PC-3 (cell line): ENCODE results near the gene GPC3. TPM values are rescaled to one million over a fixed set of nuclear protein-coding genes. Genes with fewer than 3 reads are reported as not detected.

Source experiments
- ATAC-seq: fragments of 200-7000 bp; cut with Tn5 transposase; 2 replicates; pipeline ENCODE4 v1.9.1; 2020; ENCODE audit warnings: mild to moderate bottlenecking, moderate library complexity
- BruUV-seq: library from RNA; stranded (reverse); fragments of 400-500 nt; replicated peaks from 2 replicates; lab custom pipeline; 2021; lab: Mats Ljungman, UMichigan
- CTCF ChIA-PET: fragments of 300-600 bp; sonication (Branson Sonifier 250); formaldehyde crosslinking; loops from one replicate; lab custom pipeline; 2022; ENCODE audit warnings: antibody characterized with exemption; lab: Charles Lee
- POLR2A ChIA-PET: fragments of 300-600 bp; sonication (Branson Sonifier 250); formaldehyde crosslinking; loops from one replicate; lab custom pipeline; 2022; ENCODE audit warnings: antibody characterized with exemption; ENCODE audit not compliant: unreplicated experiment; lab: Charles Lee
- DNase-seq: peaks from one replicate; pipeline ENCODE4 v3.0.0-alpha.2; 2015
- H2AFZ ChIP-seq: fragments of 300-600 bp; sonication (generic); 2 replicates; pipeline ENCODE4 v1.6.0; 2016; ENCODE audit warnings: antibody characterized with exemption, low read length
- H3F3A ChIP-seq: fragments of 300-600 bp; sonication (generic); one replicate; pipeline ENCODE4 v1.6.0; 2017; ENCODE audit warnings: antibody characterized with exemption, low read length, control low read depth, mild to moderate bottlenecking; ENCODE audit not compliant: unreplicated experiment
- H3K27ac ChIP-seq: fragments of 300-600 bp; sonication (generic); 2 replicates; pipeline ENCODE4 v1.5.1; 2016; ENCODE audit warnings: mild to moderate bottlenecking, low read length
- H3K27me3 ChIP-seq: fragments of 300-600 bp; sonication (generic); 2 replicates; pipeline ENCODE4 v1.6.1; 2016; ENCODE audit warnings: low read length, mixed read lengths
- H3K36me3 ChIP-seq: fragments of 300-600 bp; sonication (generic); 2 replicates; pipeline ENCODE4 v1.6.1; 2016; ENCODE audit warnings: low read depth, mixed run types, low read length, mixed read lengths
- H3K4me1 ChIP-seq: fragments of 300-600 bp; sonication (generic); 2 replicates; pipeline ENCODE4 v1.5.1; 2016; ENCODE audit warnings: low read length; ENCODE audit not compliant: insufficient read depth
- H3K4me2 ChIP-seq: fragments of 300-600 bp; sonication (generic); 2 replicates; pipeline ENCODE4 v1.6.0; 2016; ENCODE audit warnings: low read length
- H3K4me3 ChIP-seq: fragments of 300-600 bp; sonication (generic); 2 replicates; pipeline ENCODE4 v1.5.1; 2016; ENCODE audit warnings: mild to moderate bottlenecking, low read length, mixed read lengths
- H3K79me2 ChIP-seq: fragments of 300-600 bp; sonication (generic); 2 replicates; pipeline ENCODE4 v1.6.1; 2017; ENCODE audit warnings: low read length, mixed read lengths
- H3K9ac ChIP-seq: fragments of 300-600 bp; sonication (generic); 2 replicates; pipeline ENCODE4 v1.6.0; 2016; ENCODE audit warnings: mild to moderate bottlenecking, low read length
- H3K9me2 ChIP-seq: fragments of 300-600 bp; sonication (generic); replicated peaks from 2 replicates; pipeline ENCODE4 v1.6.1; 2016; ENCODE audit warnings: mixed run types, low read length, mixed read lengths
- H3K9me3 ChIP-seq: fragments of 300-600 bp; sonication (generic); 2 replicates; pipeline ENCODE4 v1.6.1; 2016; ENCODE audit warnings: low read length, mixed read lengths
- H4K20me1 ChIP-seq: fragments of 300-600 bp; sonication (generic); 2 replicates; pipeline ENCODE4 v1.6.1; 2016; ENCODE audit warnings: low read length, mixed read lengths
- EZH2 ChIP-seq: fragments of 300-600 bp; sonication (generic); IDR thresholded peaks from one replicate; pipeline ENCODE4 v1.6.1; 2017; ENCODE audit warnings: antibody characterized with exemption, mild to moderate bottlenecking, low read length; ENCODE audit not compliant: unreplicated experiment
- EZH2phosphoT487 ChIP-seq: fragments of 300-600 bp; sonication (generic); IDR thresholded peaks from 2 replicates; pipeline ENCODE4 v1.6.1; 2018; ENCODE audit warnings: mild to moderate bottlenecking, antibody characterized with exemption, low read length, borderline replicate concordance
- intact Hi-C: fragments of 100-400 bp; cut with micrococcal nuclease; formaldehyde crosslinking; loops from 2 replicates; pipeline ENCODE4 v1.9.0; 2023
- total RNA-seq: library from RNA; depleted of rRNA; stranded (reverse); fragments of >200 nt; gene quantifications from 2 replicates; pipeline ENCODE4 v1.2.3, GENCODE V29; 2014
- TF ChIP-seq, protein P1 (sequence below): fragments of 300-600 bp; sonication (generic); conservative IDR thresholded peaks from 2 replicates; pipeline ENCODE4 v1.5.1; 2017; ENCODE audit warnings: antibody characterized with exemption, low read depth, mild to moderate bottlenecking, low read length

GPC3 gene
- total RNA-seq, 1 experiment from 2014 or later = not detected

DNA sequence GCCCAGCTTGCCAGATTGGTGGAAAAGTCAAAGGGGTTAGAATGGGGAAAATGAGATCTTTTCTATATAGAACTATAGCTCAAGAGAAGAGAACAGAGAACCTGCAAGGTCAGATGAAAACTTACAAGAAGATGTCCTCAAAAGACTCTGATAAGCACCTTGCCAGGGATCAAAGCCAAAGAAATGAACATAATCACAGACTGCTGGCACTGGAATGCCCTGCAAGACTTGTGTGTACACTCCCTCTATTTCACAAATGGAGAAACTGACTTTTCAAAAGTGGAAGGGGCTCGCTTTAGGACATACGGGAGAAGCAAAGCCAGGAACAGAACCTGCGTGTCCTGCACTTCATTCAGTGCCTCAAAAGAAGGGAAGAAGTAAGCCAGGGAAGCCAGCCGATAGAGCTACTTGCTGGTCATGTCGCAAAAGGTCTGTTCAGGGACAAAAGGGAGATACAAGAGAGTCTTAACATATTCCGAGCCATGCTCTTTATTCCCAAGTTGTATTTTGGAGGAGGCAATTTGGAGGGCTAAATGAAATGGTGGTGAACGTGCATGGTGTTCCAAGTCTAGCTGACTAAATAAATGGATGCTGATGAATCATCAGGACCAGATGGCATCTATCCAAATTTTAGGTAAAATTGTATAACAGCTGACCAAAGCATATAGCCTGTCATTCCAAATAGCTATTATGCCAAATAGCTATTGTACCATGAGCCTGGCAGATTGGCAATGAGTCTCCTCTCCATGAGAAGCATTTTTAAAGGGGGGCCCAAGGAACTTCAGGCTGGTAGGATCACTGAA is 394.5 kb downstream of the GPC3 start:
- Histone ChIP-seq H3K79me2 (no peaks in the 10 kb centered on the region), H3K27ac (no peak overlapping the region), H3K4me1 (no peaks in the 10 kb centered on the region), H3K4me2 (no peak overlapping the region), H3K36me3 (no peaks in the 10 kb centered on the region), H3F3A (no peaks in the 10 kb centered on the region), H3K4me3 (no peak overlapping the region), H3K9ac (no peak overlapping the region), H2AFZ (no peak overlapping the region), H3K27me3 (no peaks in the 10 kb centered on the region), H4K20me1 (no peaks in the 10 kb centered on the region), H3K9me2 (no peaks in the 10 kb centered on the region), H3K9me3 (no peaks in the 10 kb centered on the region)
- ChIA-PET POLR2A (no interaction called here), CTCF (no interaction called here)
- intact Hi-C loops = no loop called here
- no TSS peak for BruUV-seq
- DNase-seq (peak; percentile 62), ATAC-seq (no peak)
- TF ChIP-seq EZH2phosphoT487 (no peak), EZH2 (no peak)
- TF ChIP-seq, protein P1, sequence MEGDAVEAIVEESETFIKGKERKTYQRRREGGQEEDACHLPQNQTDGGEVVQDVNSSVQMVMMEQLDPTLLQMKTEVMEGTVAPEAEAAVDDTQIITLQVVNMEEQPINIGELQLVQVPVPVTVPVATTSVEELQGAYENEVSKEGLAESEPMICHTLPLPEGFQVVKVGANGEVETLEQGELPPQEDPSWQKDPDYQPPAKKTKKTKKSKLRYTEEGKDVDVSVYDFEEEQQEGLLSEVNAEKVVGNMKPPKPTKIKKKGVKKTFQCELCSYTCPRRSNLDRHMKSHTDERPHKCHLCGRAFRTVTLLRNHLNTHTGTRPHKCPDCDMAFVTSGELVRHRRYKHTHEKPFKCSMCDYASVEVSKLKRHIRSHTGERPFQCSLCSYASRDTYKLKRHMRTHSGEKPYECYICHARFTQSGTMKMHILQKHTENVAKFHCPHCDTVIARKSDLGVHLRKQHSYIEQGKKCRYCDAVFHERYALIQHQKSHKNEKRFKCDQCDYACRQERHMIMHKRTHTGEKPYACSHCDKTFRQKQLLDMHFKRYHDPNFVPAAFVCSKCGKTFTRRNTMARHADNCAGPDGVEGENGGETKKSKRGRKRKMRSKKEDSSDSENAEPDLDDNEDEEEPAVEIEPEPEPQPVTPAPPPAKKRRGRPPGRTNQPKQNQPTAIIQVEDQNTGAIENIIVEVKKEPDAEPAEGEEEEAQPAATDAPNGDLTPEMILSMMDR = no peak

- CTCF ChIA-PET = no interaction called here
- intact Hi-C loops = no loop called here
- no peaks in the 10 kb centered on the region for H3K9me2 ChIP-seq
- H3K27ac ChIP-seq = no peak overlapping the region
- no peak overlapping the region for H3K9ac ChIP-seq
- no peak overlapping the region for H3K4me3 ChIP-seq
- TF ChIP-seq, protein P1 = no peak
- TF ChIP-seq EZH2phosphoT487 (no peak), EZH2 (no peak)
- DNase-seq (no peak), ATAC-seq (no peak)
- H3K79me2 ChIP-seq = no peaks in the 10 kb centered on the region
- H3K4me2 ChIP-seq = no peak overlapping the region
- H3K27me3 ChIP-seq = no peaks in the 10 kb centered on the region
- H3K9me3 ChIP-seq = no peaks in the 10 kb centered on the region
- H4K20me1 ChIP-seq = no peaks in the 10 kb centered on the region
- no peaks in the 10 kb centered on the region for H3F3A ChIP-seq
- H2AFZ ChIP-seq = no peak overlapping the region
- BruUV-seq = no TSS peak
- no peaks in the 10 kb centered on the region for H3K36me3 ChIP-seq
- H3K4me1 ChIP-seq = no peaks in the 10 kb centered on the region
- POLR2A ChIA-PET = no interaction called here
Observed at GRCh38 chrX:133588827-133589226, 396.6 kb downstream of the GPC3 start.

DNA sequence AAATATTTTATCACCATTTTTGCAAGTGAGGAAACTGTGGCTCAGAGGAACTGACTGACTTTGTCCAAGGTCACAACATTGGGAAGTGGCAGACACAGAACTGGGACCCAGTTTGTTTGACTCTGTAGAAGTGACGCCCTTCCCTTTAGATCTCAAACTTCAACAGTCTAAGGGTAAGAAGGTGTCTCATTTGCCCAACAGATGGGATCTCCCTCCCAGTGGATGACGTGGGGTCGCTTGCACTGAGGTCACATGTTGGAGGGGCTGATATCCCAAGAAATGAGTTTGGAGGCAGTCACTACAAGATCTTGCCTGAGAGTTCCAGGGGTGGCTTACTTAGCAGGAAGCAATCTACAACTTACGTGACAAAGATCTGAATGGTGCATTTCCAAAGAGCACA is 397.6 kb downstream of the GPC3 start:
- no TSS peak for BruUV-seq
- no peak overlapping the region for H3K4me2 ChIP-seq
- H2AFZ ChIP-seq = no peak overlapping the region
- no peak overlapping the region for H3K4me3 ChIP-seq
- H3K9me3 ChIP-seq = no peaks in the 10 kb centered on the region
- H3K79me2 ChIP-seq = no peaks in the 10 kb centered on the region
- no peaks in the 10 kb centered on the region for H3F3A ChIP-seq
- ChIA-PET CTCF (no interaction called here), POLR2A (no interaction called here)
- H4K20me1 ChIP-seq = no peaks in the 10 kb centered on the region
- no peaks in the 10 kb centered on the region for H3K4me1 ChIP-seq
- TF ChIP-seq, protein P1 = no peak
- no peak for TF ChIP-seq EZH2phosphoT487
- no peak for TF ChIP-seq EZH2
- no peaks in the 10 kb centered on the region for H3K36me3 ChIP-seq
- ATAC-seq = no peak
- intact Hi-C loops = no loop called here
- no peak for DNase-seq
- H3K27me3 ChIP-seq = no peaks in the 10 kb centered on the region
- no peak overlapping the region for H3K9ac ChIP-seq
- H3K9me2 ChIP-seq = no peaks in the 10 kb centered on the region
- no peak overlapping the region for H3K27ac ChIP-seq
